ENCODE results near the gene HS6ST2.

Gene HS6ST2

DNA sequence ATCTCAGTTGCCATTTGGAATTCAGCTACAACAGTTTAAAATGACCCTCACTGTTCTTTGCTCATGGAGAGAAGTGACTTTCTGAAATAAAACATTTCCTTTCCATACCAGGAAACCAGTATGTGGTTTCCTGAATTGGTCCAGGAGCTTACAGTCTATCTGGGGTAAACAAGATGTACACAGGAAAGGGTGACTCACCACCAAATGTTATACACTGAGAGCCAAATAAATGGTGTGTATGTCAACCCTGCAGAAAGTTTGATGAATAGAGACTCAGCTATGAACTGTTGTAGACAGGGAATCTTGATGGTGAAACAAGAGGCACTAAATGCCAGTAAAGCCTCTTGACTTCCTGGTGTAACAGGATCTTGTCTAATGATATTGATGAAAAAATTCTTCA is 100.4 kb downstream of the HS6ST2 start:
- no peak overlapping the region for H3K4me3 ChIP-seq
- no peak overlapping the region for H3K27ac ChIP-seq

DNA sequence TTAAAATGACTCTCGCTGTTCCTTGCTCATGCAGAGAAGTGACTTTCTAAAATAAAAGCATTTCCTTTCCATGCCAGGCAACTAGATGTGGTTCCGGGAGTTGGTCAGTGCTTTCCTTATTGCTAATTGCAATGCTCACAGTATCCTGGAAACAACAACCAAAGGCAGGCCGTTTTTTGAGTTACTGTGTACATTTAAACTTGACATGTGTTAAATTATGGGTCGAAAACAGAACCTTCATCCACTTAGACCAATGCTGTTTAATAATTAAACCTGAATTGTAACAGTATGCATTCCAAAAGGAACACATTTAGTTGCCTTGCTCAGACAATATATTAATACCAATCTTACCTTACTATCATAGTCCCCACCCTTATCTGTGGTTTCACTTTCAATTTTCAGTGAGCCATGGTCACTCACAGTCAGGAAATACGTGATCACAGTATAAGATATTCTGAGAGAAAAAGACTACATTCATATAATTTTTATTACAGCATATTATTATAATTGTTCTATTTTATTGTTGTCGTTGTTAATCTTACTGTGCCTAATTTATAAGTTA is 102.6 kb downstream of the HS6ST2 start:
- Histone ChIP-seq H3K4me3 (no peak overlapping the region), H3K27ac (no peak overlapping the region)

DNA sequence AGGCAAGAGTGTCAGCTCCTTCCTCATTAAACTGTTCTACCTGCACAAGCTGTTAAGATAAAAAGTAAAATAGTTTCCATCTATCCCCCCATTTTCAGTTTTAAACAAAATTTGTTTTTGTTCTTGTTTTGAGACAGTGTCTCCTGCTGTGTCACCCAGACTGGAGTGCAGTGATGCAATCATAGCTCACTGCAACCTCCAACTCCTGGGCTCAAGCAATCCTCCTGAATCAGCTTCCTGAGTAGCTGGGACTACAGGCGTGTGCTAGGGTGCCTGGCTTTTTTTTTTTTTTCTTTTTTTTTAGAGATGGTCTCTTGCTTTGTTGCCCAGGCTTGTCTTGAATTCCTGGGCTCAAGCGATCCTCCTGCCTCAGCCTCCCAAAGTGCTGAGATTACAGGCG is 105.4 kb downstream of the HS6ST2 start:
- Histone ChIP-seq H3K27ac (no peak overlapping the region), H3K4me3 (no peak overlapping the region)

DNA sequence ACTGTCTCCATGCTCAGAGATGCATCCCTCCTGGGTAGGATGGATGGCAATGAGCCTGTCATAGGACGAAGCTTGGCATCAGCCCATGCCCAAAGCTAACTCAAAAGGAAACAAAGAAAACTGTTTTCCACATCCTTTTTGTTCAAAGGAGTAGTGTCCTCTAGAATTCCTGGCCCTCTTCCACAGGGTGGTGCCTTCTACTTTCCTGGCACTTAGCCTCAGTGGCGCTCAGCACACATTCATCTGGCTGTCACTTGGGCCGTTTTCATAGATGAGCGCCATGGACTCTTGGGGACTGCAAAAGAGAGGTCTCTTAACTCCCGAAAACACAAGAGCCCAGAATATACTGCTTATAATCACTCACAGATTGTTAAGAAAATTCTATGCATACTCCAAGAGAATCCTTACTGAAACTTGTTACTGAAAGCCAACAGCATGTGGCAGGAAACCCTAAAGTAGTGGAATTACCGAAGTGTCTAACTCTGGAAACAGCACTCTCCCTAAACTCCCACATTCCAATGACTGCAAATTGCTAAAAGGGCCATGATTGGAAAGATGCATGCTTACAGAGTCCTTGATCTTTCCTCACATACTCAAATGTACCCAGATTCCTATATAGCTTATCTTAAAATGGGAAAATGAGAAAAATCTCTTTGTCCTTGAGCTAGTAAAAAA is 110.0 kb downstream of the HS6ST2 start:
- Histone ChIP-seq H3K4me3 (no peak overlapping the region), H3K27ac (no peak overlapping the region)

DNA sequence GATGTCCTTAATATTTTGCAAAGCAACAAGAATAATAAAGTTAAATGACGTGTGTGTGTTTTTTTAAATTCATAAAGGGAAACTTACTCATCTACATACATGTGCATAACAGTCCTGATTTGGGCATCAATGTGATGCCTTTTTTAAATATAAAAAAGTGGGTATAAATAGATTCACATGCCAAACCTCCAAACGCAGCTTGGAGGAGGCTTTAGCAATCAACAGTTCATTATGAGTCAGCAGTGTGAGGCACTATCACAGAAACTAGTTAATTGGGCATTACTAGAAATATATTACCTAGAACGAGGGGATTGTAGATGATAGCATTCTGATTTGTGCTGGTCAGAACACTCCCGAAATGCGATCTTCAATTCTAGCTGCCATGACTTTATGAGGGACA is 115.1 kb downstream of the HS6ST2 start:
- no peak overlapping the region for H3K4me3 ChIP-seq
- no peak overlapping the region for H3K27ac ChIP-seq

DNA sequence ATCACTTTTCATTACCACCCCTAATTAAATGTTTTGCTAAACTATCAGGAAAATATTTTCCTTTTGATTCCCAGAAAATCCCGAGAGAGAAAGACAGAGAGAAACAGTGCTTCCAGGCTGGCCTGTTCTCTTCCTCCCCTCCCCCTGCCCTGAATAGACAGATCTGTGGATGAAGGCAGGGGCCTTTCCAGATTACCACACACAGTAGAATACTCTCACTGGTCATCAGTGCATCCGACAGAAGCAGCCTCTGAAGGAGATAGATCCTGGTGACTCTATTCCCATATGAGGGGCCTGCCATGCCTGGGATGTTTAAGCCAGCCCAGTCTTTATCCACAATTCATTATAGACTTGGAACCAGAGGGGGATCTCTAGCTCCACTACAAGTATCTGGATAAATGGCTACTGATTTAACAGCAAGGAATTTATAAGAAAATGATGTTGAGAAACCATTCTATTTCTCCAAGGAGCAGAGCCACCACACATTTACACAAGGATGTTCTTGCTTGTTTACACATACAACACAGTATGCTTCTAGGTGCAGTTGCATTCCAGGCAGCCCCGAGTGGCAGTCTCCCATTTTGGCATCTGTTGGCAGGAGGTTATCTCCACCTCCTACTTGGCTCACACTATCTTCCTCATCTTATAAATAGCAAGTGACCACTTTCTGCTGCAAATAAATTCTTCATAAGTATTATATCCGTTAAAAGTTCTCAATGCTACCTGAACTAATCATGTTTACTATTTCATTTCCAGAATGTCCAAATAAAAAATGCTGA is 115.8 kb downstream of the HS6ST2 start:
- H3K4me3 ChIP-seq, result no peak overlapping the region
- no peak overlapping the region for H3K27ac ChIP-seq

DNA sequence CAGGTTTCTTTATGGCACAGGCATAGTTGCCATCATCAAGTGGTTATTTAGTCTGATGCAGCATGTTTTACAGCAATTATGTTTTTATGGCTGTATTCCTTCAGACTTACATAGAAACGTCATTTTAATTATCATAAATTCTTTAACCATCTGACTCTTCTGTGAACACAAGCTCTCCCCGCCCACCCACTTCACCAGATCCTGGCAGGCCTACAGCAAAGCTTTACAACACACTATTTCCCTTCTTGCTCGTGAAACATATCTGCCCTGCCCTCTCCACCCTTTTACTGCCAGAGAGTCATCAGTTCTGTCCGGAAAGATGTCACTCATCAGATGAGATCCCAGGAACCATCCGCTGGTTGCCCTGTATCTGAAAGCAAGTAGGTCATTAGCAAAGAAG is 120.5 kb downstream of the HS6ST2 start:
- H3K4me3 ChIP-seq, result no peak overlapping the region
- H3K27ac ChIP-seq, result no peak overlapping the region

DNA sequence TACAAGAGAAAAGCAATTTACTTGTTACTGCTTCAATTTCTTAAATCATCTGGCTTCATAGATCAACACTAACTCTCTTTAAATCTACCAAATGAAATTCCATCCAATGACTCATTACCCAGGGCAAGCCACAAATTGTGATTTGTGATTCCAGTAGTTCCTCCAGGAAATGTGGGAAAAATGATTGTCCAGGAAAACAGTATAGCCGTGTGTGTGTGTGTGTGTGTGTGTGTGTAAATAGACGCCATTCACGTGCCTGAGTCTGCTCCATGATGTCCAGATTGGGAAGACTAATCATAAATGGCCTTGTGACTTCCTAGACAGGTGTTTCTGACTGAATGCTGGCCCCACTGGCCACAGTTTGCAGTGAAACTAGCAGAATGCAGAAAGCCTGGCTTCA is 121.3 kb downstream of the HS6ST2 start:
- H3K27ac ChIP-seq, result no peak overlapping the region

DNA sequence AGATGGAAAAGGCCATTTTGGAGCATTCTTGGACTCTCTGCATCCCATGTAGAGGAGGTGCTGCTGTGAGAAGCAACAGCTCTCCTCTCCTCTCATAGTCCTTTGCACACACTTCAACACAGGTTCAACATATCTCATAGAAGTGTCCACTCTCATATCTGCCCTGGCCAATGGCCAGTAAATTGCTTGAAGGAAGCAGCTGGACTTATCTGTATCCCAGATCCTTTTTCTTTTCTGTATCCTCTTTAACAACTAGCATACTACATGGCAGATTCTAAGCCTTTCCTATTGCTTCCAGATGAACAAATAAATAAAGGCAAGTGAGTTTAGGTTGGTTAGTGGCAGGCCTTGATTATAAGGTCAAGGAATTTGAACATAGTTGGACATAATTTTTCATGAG is 122.0 kb downstream of the HS6ST2 start:
- no peak overlapping the region for H3K27ac ChIP-seq
- H3K4me3 ChIP-seq, result no peak overlapping the region

More for the DNA sequence above, 121.3 kb downstream of the HS6ST2 start:
- H3K4me3 ChIP-seq, result no peak overlapping the region

DNA sequence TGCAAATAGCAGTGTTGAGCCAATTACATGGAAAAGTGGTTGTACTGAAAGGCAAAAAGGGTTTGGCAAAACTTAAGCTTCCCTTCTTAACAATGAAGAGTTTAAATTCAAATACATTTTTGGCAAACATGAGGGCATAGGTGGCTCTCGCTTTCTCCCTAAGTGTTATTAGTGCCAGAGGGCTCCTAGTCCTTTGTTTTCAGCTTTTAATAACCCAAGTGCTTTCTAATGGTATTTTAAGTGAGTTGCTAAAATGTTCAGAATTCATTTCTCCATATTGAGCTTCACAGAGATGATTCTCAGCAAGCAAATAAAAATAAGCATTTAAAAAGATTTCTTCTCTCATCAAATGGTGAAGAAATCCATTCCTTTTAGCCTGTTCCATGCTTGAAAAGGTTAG is 123.7 kb downstream of the HS6ST2 start:
- no peak overlapping the region for H3K4me3 ChIP-seq
- no peak overlapping the region for H3K27ac ChIP-seq

DNA sequence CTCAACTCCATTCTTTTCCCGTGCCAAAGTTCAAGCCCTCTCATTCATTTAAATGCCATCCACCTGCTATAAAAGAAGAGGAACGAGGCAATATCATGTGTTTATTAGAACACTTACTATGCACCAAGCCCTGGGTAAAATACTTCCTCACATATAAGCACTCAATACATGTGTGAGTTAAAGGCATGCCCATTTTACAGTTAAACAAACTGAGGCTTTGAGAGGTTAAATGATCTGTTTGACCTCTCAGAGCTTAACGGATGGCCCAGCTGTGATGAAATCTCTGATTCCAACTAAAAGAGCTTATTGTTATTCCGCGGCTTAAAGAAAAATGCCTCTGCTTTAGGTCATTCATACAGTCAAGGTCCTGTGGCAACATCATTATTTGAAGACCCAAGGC is 124.3 kb downstream of the HS6ST2 start:
- Histone ChIP-seq H3K4me3 (no peak overlapping the region), H3K27ac (no peak overlapping the region)

DNA sequence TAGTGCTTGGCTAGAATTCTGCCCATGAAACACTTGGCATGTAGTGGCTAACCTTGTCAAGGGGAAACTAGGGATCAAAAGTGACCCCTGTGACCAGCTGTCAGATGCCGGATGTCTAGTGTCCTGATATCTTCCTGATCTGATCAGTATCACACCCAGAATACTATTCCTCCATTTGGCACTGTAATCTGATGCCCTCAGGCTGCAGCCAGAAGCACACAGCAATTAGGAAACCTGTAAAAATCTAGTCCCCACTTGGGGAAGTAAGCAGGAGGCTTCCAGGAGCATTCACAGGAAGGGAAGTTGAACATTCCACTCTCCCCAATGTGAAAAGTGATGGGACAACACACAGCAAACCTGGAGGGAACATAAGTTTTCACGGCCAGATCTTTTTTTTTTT is 125.1 kb downstream of the HS6ST2 start:
- Histone ChIP-seq H3K4me3 (no peak overlapping the region), H3K27ac (no peak overlapping the region)

DNA sequence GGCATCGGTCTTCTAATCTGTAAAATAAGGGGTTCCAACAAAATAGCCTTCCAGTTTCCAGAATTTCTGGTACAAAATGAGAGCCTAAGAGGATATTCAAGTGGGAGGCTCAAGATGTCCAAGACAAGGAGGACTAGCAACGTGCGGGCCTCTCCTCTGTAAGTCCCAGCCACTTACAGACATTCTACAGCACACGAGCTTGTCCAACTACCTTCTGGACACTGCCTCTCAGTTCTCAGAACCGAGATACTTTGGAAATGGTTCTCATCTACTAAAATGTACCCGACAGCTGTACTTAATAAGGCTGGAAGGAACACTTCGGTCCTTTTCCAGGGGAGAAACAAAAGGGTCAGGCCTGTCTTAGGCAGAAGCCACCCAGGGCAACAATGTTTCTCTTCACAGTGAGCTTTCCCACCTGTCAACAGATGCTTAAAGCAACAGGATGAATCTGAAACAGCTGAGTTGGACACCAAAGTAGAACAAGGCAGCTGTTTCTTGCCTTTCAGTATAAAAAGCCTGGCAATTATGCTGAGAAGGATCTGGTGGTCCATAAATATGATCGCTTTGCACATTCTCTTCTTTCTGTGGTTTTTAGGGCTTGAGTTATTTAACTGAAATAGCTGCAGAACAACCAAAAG is 127.0 kb downstream of the HS6ST2 start:
- Histone ChIP-seq H3K4me3 (no peak overlapping the region), H3K27ac (no peak overlapping the region)

DNA sequence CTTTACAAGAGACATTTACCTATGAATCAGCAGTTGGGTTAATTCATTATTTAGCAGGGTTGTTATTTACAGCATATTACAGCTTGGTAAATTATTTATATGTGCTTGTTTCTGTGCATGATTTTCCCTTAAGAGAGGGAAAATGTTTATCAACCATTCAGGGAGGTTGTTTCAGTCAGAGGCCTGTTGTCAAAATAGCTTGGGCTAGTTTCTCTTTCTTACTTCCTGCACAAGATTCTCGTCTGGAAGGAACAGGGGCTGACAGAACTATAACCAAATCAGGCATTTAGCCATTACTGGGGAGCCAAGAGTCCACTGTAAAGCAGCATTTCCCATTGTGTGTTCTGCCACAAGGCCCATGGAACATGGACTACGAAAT is 135.8 kb downstream of the HS6ST2 start:
- Histone ChIP-seq H3K27ac (no peak overlapping the region), H3K4me3 (no peak overlapping the region)

DNA sequence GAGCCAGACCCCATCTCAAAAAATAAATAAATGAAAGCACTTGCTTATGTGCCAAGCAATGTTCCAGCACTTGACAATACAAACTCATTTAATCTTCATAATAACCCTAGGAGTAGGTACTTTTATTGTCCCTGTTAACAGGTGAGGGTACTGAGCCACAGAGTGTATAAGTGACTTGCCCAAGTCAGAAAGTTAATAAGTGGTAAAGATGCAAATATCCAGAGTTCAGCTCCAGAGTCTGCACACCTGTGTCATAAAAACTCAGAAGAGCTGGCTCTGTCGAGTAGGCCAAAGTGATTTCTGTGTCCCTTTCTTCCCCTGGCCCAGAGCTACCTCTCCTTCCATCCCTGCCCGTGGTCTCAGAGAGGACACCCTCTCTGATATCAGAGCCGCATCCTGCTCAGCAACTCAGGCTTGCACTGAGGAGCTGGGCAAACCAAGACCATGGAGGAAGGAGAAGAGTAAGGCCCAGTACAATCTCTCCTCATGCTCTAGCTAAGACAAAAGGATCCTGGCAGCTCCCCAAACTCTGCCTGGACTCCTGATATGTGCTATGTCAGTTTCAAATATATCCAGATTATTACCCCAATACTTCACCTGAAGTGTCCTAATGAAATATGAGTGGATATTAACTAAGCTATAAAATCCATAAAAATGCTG is 136.3 kb downstream of the HS6ST2 start:
- H3K27ac ChIP-seq, result no peak overlapping the region
- no peak overlapping the region for H3K4me3 ChIP-seq

DNA sequence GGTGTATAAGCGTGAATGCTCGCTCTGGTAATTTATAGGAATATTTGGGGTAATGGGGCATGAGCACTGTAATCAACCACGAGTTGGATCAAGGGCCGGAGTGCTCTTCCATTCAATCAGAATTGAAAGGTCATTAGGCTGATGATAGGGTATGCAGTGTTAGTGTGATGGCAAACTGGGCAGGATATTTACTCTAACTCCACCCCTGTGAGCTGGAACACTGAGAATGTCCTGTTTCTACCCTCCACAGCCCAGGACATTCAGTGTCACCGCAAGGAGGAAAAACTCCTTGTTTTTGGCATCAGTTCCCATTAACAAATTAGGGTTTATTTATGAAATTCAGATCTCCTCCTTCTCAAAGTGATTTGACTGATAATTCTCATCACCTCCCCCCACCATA is 137.8 kb downstream of the HS6ST2 start:
- no peak overlapping the region for H3K4me3 ChIP-seq
- no peak overlapping the region for H3K27ac ChIP-seq

DNA sequence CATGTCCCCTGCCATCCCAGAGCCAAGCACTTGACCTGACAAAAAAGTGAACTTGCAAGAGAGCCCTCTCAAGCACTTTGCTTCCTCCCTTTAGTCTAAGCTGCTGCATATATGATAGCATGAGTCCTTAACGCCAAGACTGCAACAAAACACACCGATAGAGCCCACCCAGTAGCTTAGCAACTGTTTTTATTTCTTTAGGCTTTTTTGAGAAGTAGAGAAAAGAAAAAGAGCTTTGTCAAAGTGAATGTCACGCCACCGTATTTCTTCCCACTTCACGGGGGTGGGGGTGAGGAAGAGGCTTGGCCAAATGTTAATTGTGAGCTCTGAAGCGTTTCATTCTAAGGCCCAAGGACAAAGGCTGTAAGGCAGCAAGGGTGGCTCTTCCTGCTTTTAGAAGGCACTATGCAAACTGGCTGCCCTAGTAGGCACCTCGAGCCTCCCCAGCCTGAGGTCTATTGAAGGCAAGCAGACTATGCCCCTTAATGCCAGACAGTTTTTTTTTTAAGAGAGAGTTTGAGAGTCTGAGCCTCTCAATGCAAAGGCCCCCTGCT is 138.6 kb downstream of the HS6ST2 start:
- no peak overlapping the region for H3K27ac ChIP-seq
- no peak overlapping the region for H3K4me3 ChIP-seq

DNA sequence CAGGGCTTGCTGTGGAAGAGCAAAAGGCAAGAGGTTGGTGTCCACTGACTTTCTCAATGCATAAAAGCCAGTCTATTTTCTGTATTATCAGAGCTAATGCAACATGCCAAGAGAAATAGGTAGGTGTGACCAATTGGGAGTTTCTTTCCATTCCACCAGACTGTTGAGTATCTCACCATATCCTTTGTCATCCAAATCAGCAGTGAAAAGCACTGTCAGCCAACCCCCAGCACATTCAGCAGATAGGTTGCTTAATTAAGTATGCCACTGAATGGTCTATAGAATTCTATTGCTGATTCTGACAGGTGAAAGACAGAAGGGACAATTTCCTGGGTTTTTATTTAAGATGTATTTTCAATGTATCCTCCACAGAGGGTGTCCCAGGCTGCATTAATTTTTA is 139.8 kb downstream of the HS6ST2 start:
- Histone ChIP-seq H3K4me3 (no peak overlapping the region), H3K27ac (no peak overlapping the region)

DNA sequence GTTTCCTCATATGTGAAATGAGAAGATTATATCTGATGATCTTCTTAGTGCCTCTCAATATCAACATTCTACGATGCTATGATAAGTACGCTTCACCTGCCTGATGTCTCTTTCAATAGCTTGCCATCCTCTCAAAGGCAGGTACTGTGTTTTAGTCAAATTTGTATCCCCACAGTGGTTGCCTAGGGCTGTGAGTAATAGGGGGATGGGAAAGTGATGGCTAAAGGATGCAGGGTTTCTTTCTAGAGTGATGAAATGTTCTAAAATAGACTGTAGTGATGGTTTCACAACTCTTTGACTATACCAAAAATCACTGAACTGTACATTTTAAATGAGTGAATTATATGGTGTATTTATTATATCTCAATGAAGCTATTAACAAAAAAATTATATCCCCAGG is 142.8 kb downstream of the HS6ST2 start:
- H3K27ac ChIP-seq, result no peak overlapping the region

More for the DNA sequence above, 142.8 kb downstream of the HS6ST2 start:
- H3K4me3 ChIP-seq, result no peak overlapping the region

All from skin epidermis (tissue), 12 donors.